Measurements from ENCODE around the gene ELL2. TPM values are rescaled to one million over a fixed set of nuclear protein-coding genes. Genes with fewer than 3 reads are reported as not detected.
A peak's percentile ranks its signal among the peaks of the same experiment; 100 is the strongest.

The ELL2 gene
- polyA plus RNA-seq, 1 experiment = 131 TPM

- CTCF ChIA-PET = interaction anchor here (0.5 kb wide), 1 partner anchor 10 kb away, joined by 6 read pairs; no protein-coding TSS in a partner anchor
Observed at GRCh38 chr5:95899006-95899405, 62.6 kb downstream of the ELL2 start.

DNA sequence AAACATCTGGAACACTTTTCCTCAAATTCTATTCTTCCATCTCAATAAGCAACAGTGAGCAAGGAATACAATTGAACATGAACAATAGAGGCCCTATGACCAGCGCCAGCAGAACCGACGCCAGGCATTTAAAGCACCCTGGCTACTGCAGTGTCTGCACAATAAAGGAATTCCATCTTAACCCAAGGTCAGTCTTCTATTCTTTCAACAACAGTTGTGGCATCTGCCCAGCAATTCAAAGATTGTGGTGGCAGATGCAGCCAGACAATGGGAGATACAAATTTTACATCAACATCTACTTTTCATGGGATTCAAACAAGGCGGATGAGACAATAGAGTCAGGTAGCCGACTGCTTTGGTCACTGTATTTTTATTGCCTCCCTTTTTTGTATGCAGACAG lies 65.9 kb downstream of the ELL2 start:
- TF ChIP-seq, protein P1, sequence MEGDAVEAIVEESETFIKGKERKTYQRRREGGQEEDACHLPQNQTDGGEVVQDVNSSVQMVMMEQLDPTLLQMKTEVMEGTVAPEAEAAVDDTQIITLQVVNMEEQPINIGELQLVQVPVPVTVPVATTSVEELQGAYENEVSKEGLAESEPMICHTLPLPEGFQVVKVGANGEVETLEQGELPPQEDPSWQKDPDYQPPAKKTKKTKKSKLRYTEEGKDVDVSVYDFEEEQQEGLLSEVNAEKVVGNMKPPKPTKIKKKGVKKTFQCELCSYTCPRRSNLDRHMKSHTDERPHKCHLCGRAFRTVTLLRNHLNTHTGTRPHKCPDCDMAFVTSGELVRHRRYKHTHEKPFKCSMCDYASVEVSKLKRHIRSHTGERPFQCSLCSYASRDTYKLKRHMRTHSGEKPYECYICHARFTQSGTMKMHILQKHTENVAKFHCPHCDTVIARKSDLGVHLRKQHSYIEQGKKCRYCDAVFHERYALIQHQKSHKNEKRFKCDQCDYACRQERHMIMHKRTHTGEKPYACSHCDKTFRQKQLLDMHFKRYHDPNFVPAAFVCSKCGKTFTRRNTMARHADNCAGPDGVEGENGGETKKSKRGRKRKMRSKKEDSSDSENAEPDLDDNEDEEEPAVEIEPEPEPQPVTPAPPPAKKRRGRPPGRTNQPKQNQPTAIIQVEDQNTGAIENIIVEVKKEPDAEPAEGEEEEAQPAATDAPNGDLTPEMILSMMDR (IDR thresholded peaks at IDR 0.05; ENCODE audit: low read depth, low read length) = no peak
- Histone ChIP-seq H3K9me3 (ENCODE audit: control insufficient read depth, insufficient read depth, low read length) (no peaks in the 10 kb centered on the region), H3K27me3 (ENCODE audit: control insufficient read depth, insufficient read depth, low read length) (no peaks in the 10 kb centered on the region), H3K27ac (ENCODE audit: low read depth, low read length) (no peak overlapping the region), H3K4me3 (ENCODE audit: low read depth, low read length) (no peak overlapping the region)
- CTCF ChIA-PET = no interaction called here
- DNase-seq (ENCODE audit: low read depth, low spot score) = no peak
- POLR2A ChIA-PET = no interaction called here

More at GRCh38 chr5:95899006-95899405, 62.6 kb downstream of the ELL2 start:
- no peak for DNase-seq (ENCODE audit: low read depth, low spot score)
- POLR2A ChIA-PET = interaction anchor here (0.7 kb wide), 1 partner anchor 16 kb away, joined by 3 read pairs; no protein-coding TSS in a partner anchor
- TF ChIP-seq, protein P1 (IDR thresholded peaks at IDR 0.05; ENCODE audit: low read depth, low read length) = no peak
- Histone ChIP-seq H3K4me3 (ENCODE audit: low read depth, low read length) (no peak overlapping the region), H3K27me3 (ENCODE audit: control insufficient read depth, insufficient read depth, low read length) (no peaks in the 10 kb centered on the region), H3K9me3 (ENCODE audit: control insufficient read depth, insufficient read depth, low read length) (no peaks in the 10 kb centered on the region), H3K27ac (ENCODE audit: low read depth, low read length) (no peak overlapping the region)

DNA sequence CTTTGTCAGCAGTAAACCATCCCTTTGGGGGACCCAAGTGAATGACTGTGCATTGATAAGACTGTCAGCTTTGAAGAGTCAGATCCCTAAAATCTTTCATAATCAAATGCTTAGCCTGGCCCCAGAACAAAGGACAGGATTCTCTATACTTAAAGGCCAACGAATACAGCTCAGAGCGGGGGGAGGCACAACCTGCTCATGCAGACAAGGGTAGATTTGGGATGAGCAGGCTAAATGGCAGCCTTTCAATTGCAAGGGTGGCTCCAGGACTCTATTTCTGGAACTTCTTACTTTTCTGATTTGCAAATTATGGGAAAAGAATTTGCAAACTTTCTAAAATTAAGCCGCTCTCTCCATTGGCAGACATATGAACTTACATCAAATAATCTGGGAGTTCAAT lies 66.4 kb downstream of the ELL2 start:
- CTCF ChIA-PET = no interaction called here
- TF ChIP-seq, protein P1 (IDR thresholded peaks at IDR 0.05; ENCODE audit: low read depth, low read length) = no peak
- no peak for DNase-seq (ENCODE audit: low read depth, low spot score)
- POLR2A ChIA-PET = no interaction called here
- H3K27ac ChIP-seq (ENCODE audit: low read depth, low read length) = no peak overlapping the region
- H3K4me3 ChIP-seq (ENCODE audit: low read depth, low read length) = no peak overlapping the region
- H3K27me3 ChIP-seq (ENCODE audit: control insufficient read depth, insufficient read depth, low read length) = no peaks in the 10 kb centered on the region
- H3K9me3 ChIP-seq (ENCODE audit: control insufficient read depth, insufficient read depth, low read length) = no peaks in the 10 kb centered on the region

GRCh38 chr5:95892784-95893354 lies 68.8 kb downstream of the ELL2 start:
- POLR2A ChIA-PET = no interaction called here
- Histone ChIP-seq H3K27me3 (ENCODE audit: control insufficient read depth, insufficient read depth, low read length) (no peaks in the 10 kb centered on the region), H3K9me3 (ENCODE audit: control insufficient read depth, insufficient read depth, low read length) (no peaks in the 10 kb centered on the region), H3K4me3 (ENCODE audit: low read depth, low read length) (no peak overlapping the region), H3K27ac (ENCODE audit: low read depth, low read length) (no peak overlapping the region)
- no peak for DNase-seq (ENCODE audit: low read depth, low spot score)
- CTCF ChIA-PET = interaction anchor here (0.6 to 1.7 kb wide), 4 partner anchors 11 to 444 kb away, joined by 3 to 7 read pairs (median 3); no protein-coding TSS in a partner anchor
- TF ChIP-seq, protein P1 (IDR thresholded peaks at IDR 0.05; ENCODE audit: low read depth, low read length) = peak; percentile 60

DNA sequence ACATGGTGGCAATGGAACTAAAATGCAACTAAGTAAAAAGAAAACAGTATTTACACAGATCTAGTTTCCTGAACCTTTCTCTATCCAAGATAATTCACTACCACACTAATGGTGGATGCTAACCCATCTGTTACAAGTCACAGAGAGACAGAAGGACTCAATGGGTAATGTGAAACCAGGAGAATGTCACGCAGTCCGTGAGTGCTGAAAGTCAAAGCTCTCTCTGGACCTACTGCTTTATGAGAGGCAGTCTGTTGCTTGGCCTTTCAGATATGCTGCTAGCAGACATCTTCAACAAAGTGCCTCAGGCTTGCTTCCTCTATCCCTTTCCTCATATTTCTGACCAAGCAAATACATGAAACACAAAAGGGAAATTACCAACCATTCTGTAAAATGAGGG lies 70.2 kb downstream of the ELL2 start:
- no peak for DNase-seq (ENCODE audit: low read depth, low spot score)
- Histone ChIP-seq H3K4me3 (ENCODE audit: low read depth, low read length) (no peak overlapping the region), H3K27ac (ENCODE audit: low read depth, low read length) (no peak overlapping the region), H3K9me3 (ENCODE audit: control insufficient read depth, insufficient read depth, low read length) (no peaks in the 10 kb centered on the region), H3K27me3 (ENCODE audit: control insufficient read depth, insufficient read depth, low read length) (no peaks in the 10 kb centered on the region)
- ChIA-PET POLR2A (no interaction called here), CTCF (no interaction called here)
- TF ChIP-seq, protein P1 (IDR thresholded peaks at IDR 0.05; ENCODE audit: low read depth, low read length) = no peak
